Nephron (organoid): ENCODE data around the gene SLC2A9.

Experiments
- H3K27ac Mint-ChIP-seq, 3 experiments: 2 replicates each; pipeline ENCODE4 v1.8.0; 2020; ENCODE audit warnings: mixed read lengths in 3 of 3, mild to moderate bottlenecking in 2 of 3, moderate library complexity in 1 of 3
- H3K27me3 Mint-ChIP-seq: 2 replicates; pipeline ENCODE4 v1.8.0; 2021; ENCODE audit warnings: low read depth, mild to moderate bottlenecking, moderate library complexity, mixed read lengths
- H3K36me3 Mint-ChIP-seq: 2 replicates; pipeline ENCODE4 v1.8.0; 2020; ENCODE audit warnings: low read depth, mixed read lengths
- H3K4me1 Mint-ChIP-seq: 2 replicates; pipeline ENCODE4 v1.8.0; 2020; ENCODE audit warnings: mixed read lengths
- H3K4me3 Mint-ChIP-seq, 3 experiments: 2 replicates each; pipeline ENCODE4 v1.8.0; 2020; ENCODE audit warnings: mild to moderate bottlenecking in 3 of 3, mixed read lengths in 3 of 3, moderate library complexity in 2 of 3
- H3K9me3 Mint-ChIP-seq: 2 replicates; pipeline ENCODE4 v1.8.0; 2020; ENCODE audit warnings: mixed read lengths
- TF ChIP-seq, protein P1 (sequence below), 3 experiments: fragments of 200-600 bp; sonication (generic); IDR thresholded peaks; one replicate each; pipeline ENCODE4 v1.5.0; 2021; ENCODE audit warnings: antibody characterized with exemption in 3 of 3; ENCODE audit not compliant: unreplicated experiment in 3 of 3

The SLC2A9 gene

DNA sequence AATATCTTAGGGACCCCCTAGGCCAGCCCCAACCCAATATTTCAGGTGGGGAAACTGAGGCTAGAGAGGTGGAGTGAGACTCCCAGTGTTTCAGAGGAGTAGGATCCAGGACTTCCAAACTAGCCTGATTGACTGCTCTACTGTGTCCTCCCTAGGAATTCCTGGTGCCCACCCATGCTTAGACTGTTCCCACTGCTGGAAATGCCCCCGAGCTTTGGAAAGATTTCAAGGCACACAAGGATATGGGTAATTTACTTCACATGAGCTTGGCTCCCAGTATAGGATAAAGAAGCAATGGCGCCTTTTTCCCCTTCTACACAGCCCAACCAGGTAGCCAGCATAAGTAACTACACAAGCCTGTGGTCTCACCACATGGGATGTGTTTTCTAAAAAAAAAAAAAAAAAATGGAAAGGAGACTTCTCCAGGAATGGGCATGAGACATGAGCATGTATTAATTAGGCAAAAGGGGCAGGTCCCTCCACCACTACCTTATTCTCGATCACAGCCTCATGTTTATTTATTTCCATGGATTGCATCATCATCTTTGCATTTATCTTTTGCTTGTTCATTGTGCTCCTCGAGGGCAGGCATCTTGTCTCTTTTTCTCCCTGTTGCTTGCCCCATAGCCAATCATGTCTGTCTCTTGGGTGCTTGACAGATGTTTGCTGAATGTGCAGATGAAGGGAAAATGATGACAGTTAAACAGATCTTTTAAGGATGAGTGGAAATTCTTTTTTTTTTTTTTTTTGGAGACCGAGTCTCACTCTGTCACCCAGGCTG is 173.1 kb downstream of the SLC2A9 start:
- Mint-ChIP-seq H3K27ac (peak overlapping the region in 1 of 3 experiments; percentile 20), H3K27me3 (peaks cover 8% of the 10 kb centered on the region), H3K4me3 (no peak overlapping the region), H3K9me3 (peaks cover 15% of the 10 kb centered on the region), H3K4me1 (no peaks in the 10 kb centered on the region), H3K36me3 (no peaks in the 10 kb centered on the region)
- TF ChIP-seq, protein P1, sequence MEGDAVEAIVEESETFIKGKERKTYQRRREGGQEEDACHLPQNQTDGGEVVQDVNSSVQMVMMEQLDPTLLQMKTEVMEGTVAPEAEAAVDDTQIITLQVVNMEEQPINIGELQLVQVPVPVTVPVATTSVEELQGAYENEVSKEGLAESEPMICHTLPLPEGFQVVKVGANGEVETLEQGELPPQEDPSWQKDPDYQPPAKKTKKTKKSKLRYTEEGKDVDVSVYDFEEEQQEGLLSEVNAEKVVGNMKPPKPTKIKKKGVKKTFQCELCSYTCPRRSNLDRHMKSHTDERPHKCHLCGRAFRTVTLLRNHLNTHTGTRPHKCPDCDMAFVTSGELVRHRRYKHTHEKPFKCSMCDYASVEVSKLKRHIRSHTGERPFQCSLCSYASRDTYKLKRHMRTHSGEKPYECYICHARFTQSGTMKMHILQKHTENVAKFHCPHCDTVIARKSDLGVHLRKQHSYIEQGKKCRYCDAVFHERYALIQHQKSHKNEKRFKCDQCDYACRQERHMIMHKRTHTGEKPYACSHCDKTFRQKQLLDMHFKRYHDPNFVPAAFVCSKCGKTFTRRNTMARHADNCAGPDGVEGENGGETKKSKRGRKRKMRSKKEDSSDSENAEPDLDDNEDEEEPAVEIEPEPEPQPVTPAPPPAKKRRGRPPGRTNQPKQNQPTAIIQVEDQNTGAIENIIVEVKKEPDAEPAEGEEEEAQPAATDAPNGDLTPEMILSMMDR (IDR thresholded peaks at IDR 0.05; ENCODE audit: unreplicated experiment in 3 of 3), result no peak

DNA sequence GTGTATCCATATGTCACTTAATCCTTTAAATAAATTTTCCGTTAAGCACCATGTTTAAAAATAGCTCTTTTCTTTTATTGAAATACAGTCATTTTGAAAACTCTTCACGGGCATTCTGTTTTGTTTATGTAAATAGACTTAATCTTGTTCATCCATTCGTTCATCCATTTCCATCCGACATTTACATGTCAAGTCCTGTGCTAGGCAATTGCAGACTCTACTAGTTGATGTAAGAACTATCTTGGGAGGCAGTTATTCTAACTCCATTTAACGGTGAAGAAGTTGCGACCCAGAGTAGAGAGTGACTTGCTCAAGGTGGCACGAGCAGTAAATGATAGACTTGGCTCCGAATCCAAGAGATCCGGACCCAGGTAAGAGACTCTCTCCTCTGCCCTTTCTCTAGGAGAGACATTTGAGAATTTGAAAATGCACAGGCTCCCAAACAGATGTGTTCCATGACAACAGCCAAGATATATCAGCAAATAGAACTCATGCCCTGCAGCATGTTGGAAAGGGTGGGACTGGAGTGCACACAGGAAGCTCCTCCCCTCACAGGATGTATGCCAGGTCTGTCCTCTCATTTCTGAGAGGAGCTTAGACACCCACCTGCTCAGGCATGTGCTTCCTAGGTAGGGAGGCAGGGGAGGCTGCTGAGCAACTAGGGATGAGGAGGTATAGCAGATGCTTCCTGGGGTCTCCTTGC is 175.4 kb downstream of the SLC2A9 start:
- Mint-ChIP-seq H3K4me1 (no peaks in the 10 kb centered on the region), H3K36me3 (no peaks in the 10 kb centered on the region), H3K9me3 (peaks cover 14% of the 10 kb centered on the region), H3K27ac (no peak overlapping the region), H3K4me3 (no peak overlapping the region), H3K27me3 (peaks cover 8% of the 10 kb centered on the region)
- TF ChIP-seq, protein P1 (IDR thresholded peaks at IDR 0.05; ENCODE audit: unreplicated experiment in 3 of 3), result no peak

DNA sequence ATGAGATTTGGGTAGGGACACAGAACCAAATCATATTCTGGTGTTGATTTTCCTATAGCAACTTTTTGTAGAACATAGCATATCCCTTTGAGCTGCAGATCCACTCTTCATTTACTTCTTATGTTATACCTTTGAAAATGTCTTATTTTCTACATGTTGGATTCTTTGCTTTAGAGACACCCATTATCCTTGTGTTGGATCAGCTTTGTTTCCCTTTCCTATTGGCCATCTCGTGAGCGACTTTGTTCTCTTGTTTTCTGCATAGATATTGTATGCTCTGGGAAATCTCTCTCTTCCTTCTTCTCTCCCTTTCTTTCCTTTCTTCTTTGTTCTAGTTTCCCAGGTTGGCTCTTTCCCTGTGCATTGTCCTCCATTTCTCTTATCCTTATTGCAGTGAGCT is 180.2 kb downstream of the SLC2A9 start:
- Mint-ChIP-seq H3K27ac (no peak overlapping the region), H3K36me3 (no peaks in the 10 kb centered on the region), H3K4me1 (no peaks in the 10 kb centered on the region), H3K9me3 (peaks cover 34% of the 10 kb centered on the region), H3K4me3 (no peak overlapping the region), H3K27me3 (peaks cover 5% of the 10 kb centered on the region)
- TF ChIP-seq, protein P1 (IDR thresholded peaks at IDR 0.05; ENCODE audit: unreplicated experiment in 3 of 3), result no peak

DNA sequence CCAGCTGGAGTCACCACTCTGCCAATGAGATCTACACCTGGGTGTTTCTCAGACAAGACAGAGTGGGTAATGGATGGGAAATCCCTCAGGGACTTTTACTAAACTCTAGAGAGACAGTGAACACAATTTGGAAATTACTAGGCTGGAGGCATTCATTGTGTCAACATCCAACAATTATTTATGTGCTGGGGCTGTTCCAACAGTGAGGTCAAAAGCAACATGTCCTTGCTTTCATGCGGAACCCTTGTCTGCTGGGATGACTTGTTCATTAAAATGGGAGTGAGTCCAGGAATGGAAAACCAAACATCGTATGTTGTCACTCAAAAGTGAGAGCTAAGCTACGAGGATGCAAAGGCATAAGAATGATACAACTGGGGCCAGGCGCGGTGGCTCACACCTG is 185.9 kb downstream of the SLC2A9 start:
- H3K36me3 Mint-ChIP-seq, result no peaks in the 10 kb centered on the region
- TF ChIP-seq, protein P1 (IDR thresholded peaks at IDR 0.05; ENCODE audit: unreplicated experiment in 3 of 3), result no peak
- peaks cover 16% of the 10 kb centered on the region for H3K9me3 Mint-ChIP-seq
- H3K4me3 Mint-ChIP-seq, result no peak overlapping the region
- no peak overlapping the region for H3K27ac Mint-ChIP-seq
- H3K27me3 Mint-ChIP-seq, result peaks cover 21% of the 10 kb centered on the region
- no peaks in the 10 kb centered on the region for H3K4me1 Mint-ChIP-seq

DNA sequence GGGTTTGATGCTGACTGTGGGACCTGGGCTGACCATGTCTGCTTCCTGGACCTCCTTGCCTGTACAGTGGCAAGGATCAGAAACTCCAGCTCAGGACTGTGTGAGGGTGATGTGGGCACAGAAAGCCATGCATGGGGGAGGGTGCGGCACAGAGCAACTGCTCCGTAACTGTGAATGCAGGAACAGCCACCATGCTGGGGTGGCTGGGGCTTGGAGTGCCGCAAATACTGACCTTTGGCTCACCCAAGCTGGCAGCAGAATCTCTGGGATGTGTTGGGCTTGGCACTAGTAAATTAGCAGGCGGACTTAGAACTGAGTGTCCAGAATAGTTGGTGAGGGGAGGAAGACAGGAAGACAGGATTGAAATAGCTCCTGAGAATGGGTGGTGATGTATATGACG is 187.9 kb downstream of the SLC2A9 start:
- TF ChIP-seq, protein P1 (IDR thresholded peaks at IDR 0.05; ENCODE audit: unreplicated experiment in 3 of 3), result no peak
- Mint-ChIP-seq H3K4me1 (no peaks in the 10 kb centered on the region), H3K36me3 (no peaks in the 10 kb centered on the region), H3K27ac (no peak overlapping the region), H3K9me3 (peaks cover 6% of the 10 kb centered on the region), H3K4me3 (no peak overlapping the region), H3K27me3 (peaks cover 33% of the 10 kb centered on the region)
